Measurements from ENCODE around the gene APBA2. TPM values are rescaled to one million over a fixed set of nuclear protein-coding genes. Genes with fewer than 3 reads are reported as not detected.

APBA2 gene
- total and polyA plus RNA-seq, 2 of the 4 experiments (the other 2 are of a cell fraction): 21.7 to 33.0 TPM

- Histone ChIP-seq H3K56ac (ENCODE audit: extremely low read depth, insufficient read depth, low read length) (no peak overlapping the region), H2BK120ac (ENCODE audit: low read depth, low read length) (no peak overlapping the region), H3K27me3 (ENCODE audit: control insufficient read depth, insufficient read depth, low read length) (no peaks in the 10 kb centered on the region), H4K91ac (ENCODE audit: insufficient read depth, low read depth, low read length) (no peak overlapping the region), H3K36me3 (ENCODE audit: control insufficient read depth, insufficient read depth, low read length) (peaks cover 1% of the 10 kb centered on the region), H4K5ac (ENCODE audit: low read depth, low read length) (no peak overlapping the region), H2AK5ac (ENCODE audit: low read depth, low read length) (no peak overlapping the region), H3K79me1 (ENCODE audit: low read depth in 1 of 2, low read length in 2 of 2) (no peaks in the 10 kb centered on the region), H3K14ac (replicated peaks; ENCODE audit: low read depth, low read length) (no peak overlapping the region), H3K27ac (ENCODE audit: insufficient read depth, low read length) (no peak overlapping the region), H3K9ac (ENCODE audit: low read depth, low read length) (no peak overlapping the region), H3K4ac (ENCODE audit: low read depth, low read length) (no peak overlapping the region), H3K4me2 (ENCODE audit: low read depth, low read length) (no peak overlapping the region), H3K23ac (ENCODE audit: low read depth, low read length) (no peak overlapping the region), H4K20me1 (ENCODE audit: insufficient read depth, low read length) (no peaks in the 10 kb centered on the region), H4K8ac (ENCODE audit: low read depth in 2 of 2, low read length in 2 of 2) (no peak overlapping the region), H3K18ac (ENCODE audit: low read depth, low read length) (no peak overlapping the region), H2AFZ (replicated peaks; ENCODE audit: low read length, poor library complexity) (no peak overlapping the region), H2BK15ac (ENCODE audit: low read depth, low read length) (no peak overlapping the region), H2BK5ac (ENCODE audit: low read depth, low read length, poor library complexity, severe bottlenecking) (no peak overlapping the region), H2AK9ac (replicated peaks; ENCODE audit: low read depth, low read length, poor library complexity) (peak overlapping the region; percentile 5), H3K9me1 (ENCODE audit: insufficient read depth, low read length) (no peaks in the 10 kb centered on the region), H3K4me3 (ENCODE audit: insufficient read depth, low read depth, low read length) (no peak overlapping the region), H2BK20ac (ENCODE audit: low read depth, low read length) (no peak overlapping the region), H3K9me3 (ENCODE audit: control insufficient read depth, insufficient read depth, low read length) (no peaks in the 10 kb centered on the region), H3K4me1 (ENCODE audit: control insufficient read depth, insufficient read depth, low read length) (no peaks in the 10 kb centered on the region)
- no peak for DNase-seq
- CTCF ChIA-PET: no interaction called here
- no peak for ATAC-seq (ENCODE audit: low read depth)
- 100% methylated on average over 1 of the region's 9 CpGs; no CpG with 5 or more reads in 1 of the 2 experiments for WGBS, 2 experiments (ENCODE audit: extremely low coverage in 2 of 2, insufficient read length in 1 of 2)
- intact Hi-C loops (cut with micrococcal nuclease) (no loop called here), dilution Hi-C loops (cut with HindIII; ENCODE audit: low sequenced_read_pairs, unreplicated experiment) (no loop called here), in situ Hi-C loops (cut with MboI; ENCODE audit: low sequenced_read_pairs) (no loop called here)
- no peak for TF ChIP-seq BHLHE40 (IDR thresholded peaks at IDR 0.05; ENCODE audit: low read depth, low read length)
- TF ChIP-seq CEBPB (IDR thresholded peaks at IDR 0.05; ENCODE audit: low read depth, low read length): no peak
- no peak for TF ChIP-seq RCOR1 (IDR thresholded peaks at IDR 0.05; ENCODE audit: insufficient replicate concordance, low read length)
- TF ChIP-seq RAD21 (IDR thresholded peaks at IDR 0.05; ENCODE audit: low read length): no peak
- no peak for TF ChIP-seq MAFK (IDR thresholded peaks at IDR 0.05; ENCODE audit: low read depth, low read length)
- no peak for TF ChIP-seq RFX5 (IDR thresholded peaks at IDR 0.05; ENCODE audit: low read depth, low read length)
- no peak for TF ChIP-seq ELK1 (IDR thresholded peaks at IDR 0.05; ENCODE audit: borderline replicate concordance, low read depth, low read length)
- TF ChIP-seq CTCF (conservative IDR thresholded peaks at IDR 0.05; ENCODE audit: low read depth, low read length): no peak
- no peak for TF ChIP-seq SMC3 (IDR thresholded peaks at IDR 0.05; ENCODE audit: low read depth, low read length)
- TF ChIP-seq, protein P1, sequence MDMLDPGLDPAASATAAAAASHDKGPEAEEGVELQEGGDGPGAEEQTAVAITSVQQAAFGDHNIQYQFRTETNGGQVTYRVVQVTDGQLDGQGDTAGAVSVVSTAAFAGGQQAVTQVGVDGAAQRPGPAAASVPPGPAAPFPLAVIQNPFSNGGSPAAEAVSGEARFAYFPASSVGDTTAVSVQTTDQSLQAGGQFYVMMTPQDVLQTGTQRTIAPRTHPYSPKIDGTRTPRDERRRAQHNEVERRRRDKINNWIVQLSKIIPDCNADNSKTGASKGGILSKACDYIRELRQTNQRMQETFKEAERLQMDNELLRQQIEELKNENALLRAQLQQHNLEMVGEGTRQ (IDR thresholded peaks at IDR 0.05; ENCODE audit: low read depth, low read length): no peak
- no peak for TF ChIP-seq CHD1 (IDR thresholded peaks at IDR 0.05; ENCODE audit: low read depth, low read length)
- TF ChIP-seq MAZ (IDR thresholded peaks at IDR 0.05; ENCODE audit: borderline replicate concordance, low read depth, low read length): no peak
- TF ChIP-seq NFE2L2 (IDR thresholded peaks at IDR 0.05; ENCODE audit: low read depth, low read length): no peak
- no peak for TF ChIP-seq POLR2A (IDR thresholded peaks at IDR 0.05; ENCODE audit: low read depth, low read length)
- TF ChIP-seq FOS (IDR thresholded peaks at IDR 0.05; ENCODE audit: low read depth, low read length): no peak
- no peak for TF ChIP-seq MXI1 (IDR thresholded peaks at IDR 0.05; ENCODE audit: borderline replicate concordance, low read depth, low read length)
- POLR2A ChIA-PET (ENCODE audit: unreplicated experiment): no interaction called here
- BruUV-seq (replicated peaks): no TSS peak
These were observed 210.0 kb downstream of the APBA2 start for GRCh38 chr15:29095746-29096145.
